H1 (cell line): ENCODE measurements around the gene ZFYVE19.

Source experiments
- BACH1 ChIP-seq: IDR thresholded peaks from 2 replicates; pipeline ENCODE4 v1.6.1; 2012; ENCODE audit warnings: low read length, improper control_type of control experiment
- CBX8 ChIP-seq: fragments of 300-800, 300-1000 bp; sonication (generic); IDR thresholded peaks from 2 replicates; pipeline ENCODE4 v1.7.1; 2016; ENCODE audit warnings: low read depth, low read length, borderline replicate concordance
- CTBP2 ChIP-seq: IDR thresholded peaks from 2 replicates; pipeline ENCODE4 v1.7.0; 2011; ENCODE audit warnings: borderline replicate concordance, mild to moderate bottlenecking, moderate library complexity, mixed read lengths, low read length; ENCODE audit not compliant: insufficient read depth, insufficient read length
- GTF2F1 ChIP-seq: IDR thresholded peaks from 2 replicates; pipeline ENCODE4 v1.6.1; 2012; ENCODE audit warnings: low read depth, low read length, improper control_type of control experiment, borderline replicate concordance
- POLR2AphosphoS5 ChIP-seq: IDR thresholded peaks from 2 replicates; pipeline ENCODE4 v1.6.1; 2011; ENCODE audit warnings: low read depth, low read length
- SIN3A ChIP-seq, 2 experiments: IDR thresholded peaks in 1 of 2; conservative IDR thresholded peaks in 1 of 2; 2 replicates each; pipeline ENCODE4 v1.6.1; 2011 to 2012; ENCODE audit warnings: low read length in 2 of 2, improper control_type of control experiment in 1 of 2, low read depth in 1 of 2, mild to moderate bottlenecking in 1 of 2
- TAF1 ChIP-seq: IDR thresholded peaks from 2 replicates; pipeline ENCODE4 v1.6.1; 2011; ENCODE audit warnings: mild to moderate bottlenecking, low read depth, low read length
- TBP ChIP-seq: IDR thresholded peaks from 2 replicates; pipeline ENCODE4 v1.6.1; 2011; ENCODE audit warnings: low read depth, low read length, improper control_type of control experiment
- TF ChIP-seq, protein P1 (sequence below), 3 experiments: IDR thresholded peaks; 1 replicate in 2 of 3; 2 replicates in 1 of 3; pipeline versions ENCODE4 v1.5.1 to v1.6.1; 2011; ENCODE audit warnings: low read length in 3 of 3, mild to moderate bottlenecking in 3 of 3, inconsistent platforms in 2 of 3, low read depth in 1 of 3, moderate library complexity in 1 of 3; ENCODE audit not compliant: insufficient read depth in 1 of 3; ENCODE audit errors: control extremely low read depth in 1 of 3
- TF ChIP-seq, protein P2 (sequence below): IDR thresholded peaks from 2 replicates; pipeline ENCODE4 v1.6.1; 2012; ENCODE audit warnings: inconsistent platforms

DNA sequence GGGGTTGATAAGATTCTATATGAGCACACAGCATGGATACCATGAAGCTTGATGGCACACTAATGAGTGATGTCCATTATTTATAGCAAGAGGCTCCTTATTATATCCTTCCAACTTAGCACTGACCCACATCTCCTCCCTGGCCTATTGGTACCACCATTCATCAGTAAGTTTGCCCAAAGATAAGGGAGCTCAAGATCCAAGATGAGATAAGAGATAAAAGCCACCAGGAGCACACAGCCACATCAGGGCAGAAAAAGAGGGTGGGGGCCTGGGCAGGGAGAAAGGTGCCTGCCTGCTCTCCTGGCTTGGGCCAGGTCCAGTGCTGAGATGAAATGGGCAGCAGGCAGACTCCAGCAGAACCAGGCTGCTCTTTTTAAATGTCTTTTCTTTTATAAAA is 26.0 kb downstream of the ZFYVE19 start:
- TF ChIP-seq CTBP2 (no peak), BACH1 (no peak), GTF2F1 (no peak), TBP (no peak), POLR2AphosphoS5 (no peak), CBX8 (no peak), SIN3A (conservative IDR thresholded peaks at IDR 0.05 in 1 of 2, IDR thresholded peaks at IDR 0.05 in 1 of 2; ENCODE audit: low read depth in 1 of 2, low read length in 2 of 2) (no peak), TAF1 (no peak)
- TF ChIP-seq, protein P1, sequence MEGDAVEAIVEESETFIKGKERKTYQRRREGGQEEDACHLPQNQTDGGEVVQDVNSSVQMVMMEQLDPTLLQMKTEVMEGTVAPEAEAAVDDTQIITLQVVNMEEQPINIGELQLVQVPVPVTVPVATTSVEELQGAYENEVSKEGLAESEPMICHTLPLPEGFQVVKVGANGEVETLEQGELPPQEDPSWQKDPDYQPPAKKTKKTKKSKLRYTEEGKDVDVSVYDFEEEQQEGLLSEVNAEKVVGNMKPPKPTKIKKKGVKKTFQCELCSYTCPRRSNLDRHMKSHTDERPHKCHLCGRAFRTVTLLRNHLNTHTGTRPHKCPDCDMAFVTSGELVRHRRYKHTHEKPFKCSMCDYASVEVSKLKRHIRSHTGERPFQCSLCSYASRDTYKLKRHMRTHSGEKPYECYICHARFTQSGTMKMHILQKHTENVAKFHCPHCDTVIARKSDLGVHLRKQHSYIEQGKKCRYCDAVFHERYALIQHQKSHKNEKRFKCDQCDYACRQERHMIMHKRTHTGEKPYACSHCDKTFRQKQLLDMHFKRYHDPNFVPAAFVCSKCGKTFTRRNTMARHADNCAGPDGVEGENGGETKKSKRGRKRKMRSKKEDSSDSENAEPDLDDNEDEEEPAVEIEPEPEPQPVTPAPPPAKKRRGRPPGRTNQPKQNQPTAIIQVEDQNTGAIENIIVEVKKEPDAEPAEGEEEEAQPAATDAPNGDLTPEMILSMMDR (IDR thresholded peaks at IDR 0.05; ENCODE audit: control extremely low read depth in 1 of 3, insufficient read depth in 1 of 3, low read depth in 1 of 3, low read length in 3 of 3): no peak
- TF ChIP-seq, protein P2, sequence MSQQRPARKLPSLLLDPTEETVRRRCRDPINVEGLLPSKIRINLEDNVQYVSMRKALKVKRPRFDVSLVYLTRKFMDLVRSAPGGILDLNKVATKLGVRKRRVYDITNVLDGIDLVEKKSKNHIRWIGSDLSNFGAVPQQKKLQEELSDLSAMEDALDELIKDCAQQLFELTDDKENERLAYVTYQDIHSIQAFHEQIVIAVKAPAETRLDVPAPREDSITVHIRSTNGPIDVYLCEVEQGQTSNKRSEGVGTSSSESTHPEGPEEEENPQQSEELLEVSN: no peak
